GM12872 (cell line): ENCODE data around the gene IAH1.

Experiments used
- CTCF ChIP-seq: IDR thresholded peaks from 3 replicates; pipeline ENCODE4 v1.5.1; 2011; ENCODE audit warnings: low read depth, mild to moderate bottlenecking, low read length, moderate library complexity; ENCODE audit not compliant: insufficient read depth

Gene IAH1

GRCh38 chr2:9474361-9475057 is at the start of gene IAH1:
Gene IAH1 (plus strand): TSS chr2:9474551. CDS start chr2:9474567, 16 bp downstream.
- TF ChIP-seq CTCF = 0 out of 3 replicates have a peak, but pooled peaks have one; percentile 0

GRCh38 chr2:9428965-9429577 is 45.3 kb upstream of the IAH1 start:
- TF ChIP-seq CTCF = no peak

- TF ChIP-seq CTCF = no peak
Measured at GRCh38 chr2:9430316-9431293, 43.7 kb upstream of the IAH1 start.

GRCh38 chr2:9434489-9434888 is 39.9 kb upstream of the IAH1 start:
- no peak for TF ChIP-seq CTCF

GRCh38 chr2:9439536-9439935 is 34.8 kb upstream of the IAH1 start:
- TF ChIP-seq CTCF = no peak

- TF ChIP-seq CTCF = no peak
Measured at GRCh38 chr2:9440058-9440727, 34.2 kb upstream of the IAH1 start.
